Common myeloid progenitor, CD34-positive (primary cell): Measurements from ENCODE around the gene BICC1.

Experiments
- CTCF ChIA-PET: fragments of 350-600 bp; sonication (Branson Sonifier 250); formaldehyde crosslinking; loops from one replicate; lab custom pipeline; 2021; ENCODE audit warnings: antibody characterized with exemption; lab: Charles Lee
- POLR2A ChIA-PET: fragments of 350-600 bp; sonication (Branson Sonifier 250); formaldehyde crosslinking; loops from one replicate; lab custom pipeline; 2021; ENCODE audit warnings: antibody characterized with exemption; lab: Charles Lee
- DNase-seq, 3 donors: peaks; one replicate each; pipeline versions ENCODE4 v3.0.0 to v3.0.0-alpha.2; 2013
- H3K27ac ChIP-seq, 2 experiments: 1 replicate in 1 of 2; 2 replicates in 1 of 2; pipeline ENCODE4 v1.7.0; 2013; ENCODE audit warnings: inconsistent platforms in 2 of 2, low read length in 2 of 2, mild to moderate bottlenecking in 2 of 2, low read depth in 1 of 2, moderate library complexity in 1 of 2; ENCODE audit not compliant: severe bottlenecking in 2 of 2, insufficient read depth in 1 of 2, poor library complexity in 1 of 2
- H3K27me3 ChIP-seq, 5 experiments: replicated peaks in 2 of 5; 1 replicate in 3 of 5; 2 replicates in 2 of 5; pipeline versions ENCODE4 v1.6.1 to v1.7.0; 2013; ENCODE audit warnings: low read length in 4 of 5, mild to moderate bottlenecking in 2 of 5, moderate library complexity in 2 of 5, inconsistent platforms in 1 of 5; ENCODE audit not compliant: insufficient read depth in 5 of 5, control insufficient read depth in 4 of 5
- H3K36me3 ChIP-seq, 4 experiments: 1 replicate in 2 of 4; 2 replicates in 2 of 4; pipeline versions ENCODE4 v1.6.1 to v1.7.0; 2013; ENCODE audit warnings: low read length in 3 of 4, control low read depth in 1 of 4, mild to moderate bottlenecking in 1 of 4; ENCODE audit not compliant: control insufficient read depth in 4 of 4, insufficient read depth in 4 of 4
- H3K4me1 ChIP-seq, 4 experiments: 1 replicate in 3 of 4; 2 replicates in 1 of 4; pipeline versions ENCODE4 v1.6.1 to v1.7.1; 2013; ENCODE audit warnings: low read length in 3 of 4, mild to moderate bottlenecking in 3 of 4, control low read depth in 1 of 4, inconsistent platforms in 1 of 4, moderate library complexity in 1 of 4; ENCODE audit not compliant: control insufficient read depth in 4 of 4, insufficient read depth in 4 of 4; ENCODE audit errors: control extremely low read depth in 1 of 4
- H3K4me3 ChIP-seq, 7 experiments: 1 replicate in 4 of 7; 2 replicates in 3 of 7; pipeline versions ENCODE4 v1.5.1 to v1.7.0; 2013; ENCODE audit warnings: mild to moderate bottlenecking in 7 of 7, low read length in 6 of 7, moderate library complexity in 6 of 7, inconsistent platforms in 2 of 7, low read depth in 2 of 7, control low read depth in 1 of 7; ENCODE audit not compliant: insufficient read depth in 4 of 7, control insufficient read depth in 1 of 7; ENCODE audit errors: extremely low read depth in 1 of 7
- H3K9me3 ChIP-seq, 5 experiments: 1 replicate in 4 of 5; 2 replicates in 1 of 5; pipeline versions ENCODE4 v1.6.1 to v1.7.1; 2013; ENCODE audit warnings: low read length in 4 of 5, mild to moderate bottlenecking in 2 of 5, inconsistent platforms in 1 of 5, low read depth in 1 of 5, moderate library complexity in 1 of 5; ENCODE audit not compliant: control insufficient read depth in 4 of 5, insufficient read depth in 2 of 5; ENCODE audit errors: control extremely low read depth in 1 of 5
- WGBS: methylation state at CpG from one replicate; pipeline ENCODE4 v1.1.5; 2013; ENCODE audit not compliant: insufficient coverage; 5-methylcytosine and 5-hydroxymethylcytosine counted together

Gene BICC1

GRCh38 chr10:58796824-58797223 lies 284.2 kb downstream of the BICC1 start:
- Histone ChIP-seq H3K27me3 (no peaks in the 10 kb centered on the region), H3K36me3 (no peaks in the 10 kb centered on the region), H3K9me3 (no peaks in the 10 kb centered on the region), H3K4me1 (peaks cover 0 to 2% (median 0%) of the 10 kb centered on the region in 4 experiments), H3K27ac (no peak overlapping the region), H3K4me3 (no peak overlapping the region)
- DNase-seq, result no peak
- 92% methylated on average over 3 of the region's 4 CpGs for WGBS
- POLR2A ChIA-PET, result no interaction called here
- CTCF ChIA-PET, result no interaction called here

- no peak for DNase-seq
- H3K27ac ChIP-seq, result no peak overlapping the region
Observed at GRCh38 chr10:58797356-58797755, 284.7 kb downstream of the BICC1 start.

GRCh38 chr10:58802047-58802446 lies 289.4 kb downstream of the BICC1 start:
- H3K27me3 ChIP-seq, result no peaks in the 10 kb centered on the region
- H3K36me3 ChIP-seq, result no peaks in the 10 kb centered on the region
- 100% methylated on average over 1 of the region's 1 CpG for WGBS
- ChIA-PET CTCF (no interaction called here), POLR2A (no interaction called here)
- no peaks in the 10 kb centered on the region for H3K4me1 ChIP-seq
- H3K27ac ChIP-seq, result no peak overlapping the region
- no peaks in the 10 kb centered on the region for H3K9me3 ChIP-seq
- DNase-seq, result no peak
- H3K4me3 ChIP-seq, result no peak overlapping the region

More at GRCh38 chr10:58797356-58797755, 284.7 kb downstream of the BICC1 start:
- no peaks in the 10 kb centered on the region for H3K27me3 ChIP-seq
- no peaks in the 10 kb centered on the region for H3K36me3 ChIP-seq
- ChIA-PET CTCF (no interaction called here), POLR2A (no interaction called here)
- H3K4me3 ChIP-seq, result no peak overlapping the region
- H3K4me1 ChIP-seq, result peaks cover 0 to 2% (median 0%) of the 10 kb centered on the region in 4 experiments
- no peaks in the 10 kb centered on the region for H3K9me3 ChIP-seq

- ChIA-PET CTCF (no interaction called here), POLR2A (no interaction called here)
- no peaks in the 10 kb centered on the region for H3K27me3 ChIP-seq
- no peak overlapping the region for H3K4me3 ChIP-seq
- no CpG with 5 or more reads among the region's 1 CpG for WGBS
- H3K9me3 ChIP-seq, result no peaks in the 10 kb centered on the region
- no peaks in the 10 kb centered on the region for H3K4me1 ChIP-seq
- DNase-seq, result no peak
- no peak overlapping the region for H3K27ac ChIP-seq
- H3K36me3 ChIP-seq, result no peaks in the 10 kb centered on the region
Observed at GRCh38 chr10:58806323-58806722, 293.7 kb downstream of the BICC1 start.

GRCh38 chr10:58806970-58807628 lies 294.4 kb downstream of the BICC1 start:
- H3K4me1 ChIP-seq, result no peaks in the 10 kb centered on the region
- WGBS, result 100% methylated on average over 3 of the region's 4 CpGs
- no peak overlapping the region for H3K27ac ChIP-seq
- H3K27me3 ChIP-seq, result no peaks in the 10 kb centered on the region
- H3K9me3 ChIP-seq, result no peaks in the 10 kb centered on the region
- ChIA-PET CTCF (no interaction called here), POLR2A (no interaction called here)
- no peak overlapping the region for H3K4me3 ChIP-seq
- no peak for DNase-seq
- H3K36me3 ChIP-seq, result no peaks in the 10 kb centered on the region

GRCh38 chr10:58807629-58808022 lies 295.0 kb downstream of the BICC1 start:
- DNase-seq, result no peak
- 100% methylated on average over 2 of the region's 4 CpGs for WGBS
- Histone ChIP-seq H3K4me1 (no peaks in the 10 kb centered on the region), H3K27me3 (no peaks in the 10 kb centered on the region), H3K27ac (no peak overlapping the region), H3K4me3 (no peak overlapping the region), H3K9me3 (no peaks in the 10 kb centered on the region), H3K36me3 (no peaks in the 10 kb centered on the region)
- CTCF ChIA-PET, result no interaction called here
- POLR2A ChIA-PET, result no interaction called here

GRCh38 chr10:58810751-58811150 lies 298.1 kb downstream of the BICC1 start:
- Histone ChIP-seq H3K9me3 (no peaks in the 10 kb centered on the region), H3K36me3 (no peaks in the 10 kb centered on the region), H3K27me3 (no peaks in the 10 kb centered on the region), H3K4me1 (no peaks in the 10 kb centered on the region), H3K4me3 (no peak overlapping the region), H3K27ac (no peak overlapping the region)
- ChIA-PET CTCF (interaction anchor here (0.9 kb wide), 1 partner anchor 8 kb away, joined by 4 read pairs; no protein-coding TSS in a partner anchor), POLR2A (no interaction called here)
- DNase-seq, result no peak
- WGBS, result 100% methylated on average over 2 of the region's 2 CpGs
